Activated CD8-positive, alpha-beta T cell treated with anti-CD3 and anti-CD28 coated beads for 36 hours (primary cell): Measurements from ENCODE around the gene TRIM47. TPM values are rescaled to one million over a fixed set of nuclear protein-coding genes. Genes with fewer than 3 reads are reported as not detected.

Experiments
- ATAC-seq: fragments of 200-7000 bp; cut with Tn5 transposase; one replicate; pipeline ENCODE4 v1.10.0; 2021; ENCODE audit warnings: mild to moderate bottlenecking, moderate library complexity
- CTCF ChIA-PET: fragments of 350-600 bp; sonication (Branson Sonifier 250); formaldehyde crosslinking; loops from one replicate; lab custom pipeline; 2021; ENCODE audit warnings: antibody characterized with exemption; lab: Charles Lee
- POLR2A ChIA-PET: fragments of 350-600 bp; sonication (Branson Sonifier 250); formaldehyde crosslinking; loops from one replicate; lab custom pipeline; 2021; ENCODE audit warnings: antibody characterized with exemption; lab: Charles Lee
- DNase-seq: peaks from one replicate; pipeline ENCODE4 v3.0.0-alpha.2; 2020
- H3K27ac Mint-ChIP-seq: one replicate; pipeline ENCODE4 v1.8.0; 2021; ENCODE audit warnings: mild to moderate bottlenecking, mixed read lengths
- H3K27me3 Mint-ChIP-seq: one replicate; pipeline ENCODE4 v1.8.0; 2021; ENCODE audit warnings: mixed read lengths
- H3K36me3 Mint-ChIP-seq: one replicate; pipeline ENCODE4 v1.8.0; 2021; ENCODE audit warnings: low read depth, mixed read lengths
- H3K4me1 Mint-ChIP-seq: one replicate; pipeline ENCODE4 v1.8.0; 2021; ENCODE audit warnings: low read depth, mixed read lengths
- H3K4me3 Mint-ChIP-seq: one replicate; pipeline ENCODE4 v1.8.0; 2021; ENCODE audit warnings: mild to moderate bottlenecking, moderate library complexity, mixed read lengths
- H3K9me3 Mint-ChIP-seq: one replicate; pipeline ENCODE4 v1.8.0; 2021; ENCODE audit warnings: mixed read lengths
- CTCF ChIP-seq: fragments of 200-600 bp; IDR thresholded peaks from one replicate; pipeline ENCODE4 v1.8.0; 2022; ENCODE audit warnings: antibody characterized with exemption, mild to moderate bottlenecking
- intact Hi-C: fragments of 100-400 bp; cut with micrococcal nuclease; formaldehyde crosslinking; loops from one replicate; pipeline ENCODE4 v1.10.0; 2022
- total RNA-seq, 2 experiments: library from RNA; stranded (reverse); gene quantifications; one replicate each; pipeline ENCODE4 v1.2.3, GENCODE V29; 2021

The TRIM47 gene
- total RNA-seq, 2 experiments from 2014 or later: 16.6 to 16.8 TPM

GRCh38 chr17:75831032-75831571 is 47.3 kb downstream of the TRIM47 start:
- ATAC-seq (no peak), DNase-seq (no peak)
- CTCF ChIA-PET: interaction anchor here (1.1 to 13.1 kb wide), 10 partner anchors 10 to 78 kb away, joined by 3 to 105 read pairs (median 8); partner anchors contain the start of genes GALK1, UNC13D and WBP2
- H3K27ac Mint-ChIP-seq: peak overlapping the region; percentile 97
- H3K9me3 Mint-ChIP-seq: no peaks in the 10 kb centered on the region
- no peak overlapping the region for H3K4me3 Mint-ChIP-seq
- no peaks in the 10 kb centered on the region for H3K27me3 Mint-ChIP-seq
- intact Hi-C loops: no loop called here
- peaks cover 38% of the 10 kb centered on the region for H3K36me3 Mint-ChIP-seq
- POLR2A ChIA-PET: interaction anchor here (1.4 to 4.0 kb wide), 4 partner anchors 8 to 57 kb away, joined by 4 to 26 read pairs (median 14); partner anchors contain the start of genes UNC13D and UNK
- peaks cover 44% of the 10 kb centered on the region for H3K4me1 Mint-ChIP-seq
- TF ChIP-seq CTCF: no peak

GRCh38 chr17:75830164-75831031 is 48.0 kb downstream of the TRIM47 start:
- DNase-seq (peak; percentile 57), ATAC-seq (no peak)
- H3K27ac Mint-ChIP-seq: peak overlapping the region; percentile 64
- H3K9me3 Mint-ChIP-seq: no peaks in the 10 kb centered on the region
- POLR2A ChIA-PET: interaction anchor here (0.7 to 4.0 kb wide), 6 partner anchors 9 to 56 kb away, joined by 3 to 26 read pairs (median 5); partner anchors contain the start of genes UNC13D and UNK
- peaks cover 38% of the 10 kb centered on the region for H3K36me3 Mint-ChIP-seq
- no peaks in the 10 kb centered on the region for H3K27me3 Mint-ChIP-seq
- CTCF ChIA-PET: interaction anchor here (0.7 to 13.1 kb wide), 25 partner anchors 9 to 80 kb away, joined by 3 to 105 read pairs (median 5); partner anchors contain the start of genes GALK1, UNC13D and WBP2
- intact Hi-C loops: no loop called here
- peak; percentile 75 for TF ChIP-seq CTCF
- H3K4me3 Mint-ChIP-seq: no peak overlapping the region
- peaks cover 43% of the 10 kb centered on the region for H3K4me1 Mint-ChIP-seq

GRCh38 chr17:75829747-75830146 is 48.6 kb downstream of the TRIM47 start:
- intact Hi-C loops: no loop called here
- H3K36me3 Mint-ChIP-seq: peaks cover 36% of the 10 kb centered on the region
- H3K4me1 Mint-ChIP-seq: peaks cover 42% of the 10 kb centered on the region
- no peak overlapping the region for H3K4me3 Mint-ChIP-seq
- POLR2A ChIA-PET: interaction anchor here (0.7 to 4.0 kb wide), 7 partner anchors 9 to 55 kb away, joined by 3 to 26 read pairs (median 4); partner anchors contain the start of genes UNC13D and UNK
- CTCF ChIA-PET: interaction anchor here (0.7 to 13.1 kb wide), 25 partner anchors 8 to 80 kb away, joined by 3 to 105 read pairs (median 5); partner anchors contain the start of genes GALK1, UNC13D and WBP2
- H3K27ac Mint-ChIP-seq: peak overlapping the region; percentile 52
- TF ChIP-seq CTCF: no peak
- H3K27me3 Mint-ChIP-seq: no peaks in the 10 kb centered on the region
- DNase-seq: no peak
- no peak for ATAC-seq
- no peaks in the 10 kb centered on the region for H3K9me3 Mint-ChIP-seq

- H3K27me3 Mint-ChIP-seq: no peaks in the 10 kb centered on the region
- H3K9me3 Mint-ChIP-seq: no peaks in the 10 kb centered on the region
- H3K27ac Mint-ChIP-seq: no peak overlapping the region
- no peak for TF ChIP-seq CTCF
- POLR2A ChIA-PET: interaction anchor here (0.6 to 6.6 kb wide), 6 partner anchors 8 to 75 kb away, joined by 3 to 53 read pairs (median 6); no protein-coding TSS in a partner anchor
- intact Hi-C loops: no loop called here
- peaks cover 32% of the 10 kb centered on the region for H3K4me1 Mint-ChIP-seq
- peaks cover 30% of the 10 kb centered on the region for H3K36me3 Mint-ChIP-seq
- ATAC-seq: no peak
- CTCF ChIA-PET: interaction anchor here (0.9 to 13.1 kb wide), 7 partner anchors 18 to 75 kb away, joined by 3 to 105 read pairs (median 22); partner anchors contain the start of genes GALK1, UNC13D and UNK
- H3K4me3 Mint-ChIP-seq: no peak overlapping the region
- DNase-seq: no peak
Observed at GRCh38 chr17:75828741-75829140, 49.6 kb downstream of the TRIM47 start.
